PC-9 (cell line): Measurements from ENCODE around the gene SCP2. TPM values are rescaled to one million over a fixed set of nuclear protein-coding genes. Genes with fewer than 3 reads are reported as not detected.

Experiments
- BruUV-seq: library from RNA; stranded (reverse); fragments of 400-500 nt; replicated peaks from 2 replicates; lab custom pipeline; 2021; lab: Mats Ljungman, UMichigan
- CTCF ChIA-PET: fragments of 300-600 bp; sonication (Branson Sonifier 250); formaldehyde crosslinking; loops from one replicate; lab custom pipeline; 2022; ENCODE audit warnings: antibody characterized with exemption; lab: Charles Lee
- POLR2A ChIA-PET: fragments of 300-600 bp; sonication (Branson Sonifier 250); formaldehyde crosslinking; loops from one replicate; lab custom pipeline; 2022; ENCODE audit warnings: antibody characterized with exemption; ENCODE audit not compliant: unreplicated experiment; lab: Charles Lee
- DNase-seq, 2 experiments: peaks; one replicate each; pipeline versions ENCODE4 v3.0.0 to v3.0.0-alpha.2; 2015 to 2022; ENCODE audit warnings: mixed read lengths in 1 of 2
- H2AFZ ChIP-seq: fragments of 200-600 bp; sonication (generic); 2 replicates; pipeline ENCODE4 v1.8.1; 2017; ENCODE audit warnings: antibody characterized with exemption
- H3F3A ChIP-seq: fragments of 200-600 bp; sonication (generic); 2 replicates; pipeline ENCODE4 v1.8.1; 2017; ENCODE audit warnings: antibody characterized with exemption, mild to moderate bottlenecking, low read depth; ENCODE audit not compliant: insufficient read depth
- H3K27ac ChIP-seq: fragments of 200-600 bp; sonication (generic); 2 replicates; pipeline ENCODE4 v1.6.1; 2016; ENCODE audit warnings: mixed run types
- H3K27me3 ChIP-seq: fragments of 200-600 bp; sonication (generic); 2 replicates; pipeline ENCODE4 v1.6.1; 2016; ENCODE audit warnings: low read depth, mixed run types; ENCODE audit not compliant: insufficient read depth
- H3K36me3 ChIP-seq: fragments of 200-600 bp; sonication (generic); 2 replicates; pipeline ENCODE4 v1.6.1; 2016; ENCODE audit warnings: low read depth, mixed run types
- H3K4me1 ChIP-seq: fragments of 200-600 bp; sonication (generic); replicated peaks from 2 replicates; pipeline ENCODE4 v1.6.1; 2016; ENCODE audit warnings: mixed run types; ENCODE audit not compliant: insufficient read depth
- H3K4me2 ChIP-seq: fragments of 200-600 bp; sonication (generic); 2 replicates; pipeline ENCODE4 v1.6.1; 2017; ENCODE audit warnings: mixed run types
- H3K4me3 ChIP-seq: fragments of 200-600 bp; sonication (generic); 2 replicates; pipeline ENCODE4 v1.6.1; 2016; ENCODE audit warnings: mixed run types
- H3K79me2 ChIP-seq: fragments of 200-600 bp; sonication (generic); 2 replicates; pipeline ENCODE4 v1.6.1; 2017; ENCODE audit warnings: low read depth, mixed run types
- H3K9me2 ChIP-seq: fragments of 200-600 bp; sonication (generic); 2 replicates; pipeline ENCODE4 v1.8.1; 2017; ENCODE audit warnings: mild to moderate bottlenecking; ENCODE audit not compliant: insufficient read depth
- H3K9me3 ChIP-seq: fragments of 200-600 bp; sonication (generic); 2 replicates; pipeline ENCODE4 v1.8.1; 2016; ENCODE audit warnings: low read depth; ENCODE audit not compliant: insufficient read depth
- H4K20me1 ChIP-seq: fragments of 200-600 bp; sonication (generic); 2 replicates; pipeline ENCODE4 v1.8.1; 2017; ENCODE audit not compliant: insufficient read depth
- EZH2 ChIP-seq: fragments of 200-600 bp; sonication (generic); IDR thresholded peaks from 2 replicates; pipeline ENCODE4 v1.8.0; 2017; ENCODE audit warnings: antibody characterized with exemption, low read depth
- intact Hi-C: fragments of 100-400 bp; cut with micrococcal nuclease; formaldehyde crosslinking; loops from one replicate; pipeline ENCODE4 v1.10.0; 2022; ENCODE audit not compliant: unreplicated experiment
- total RNA-seq: library from RNA; stranded (reverse); gene quantifications from 2 replicates; pipeline ENCODE4 v1.2.3, GENCODE V29; 2021
- TF ChIP-seq, protein P1 (sequence below): fragments of 200-600 bp; sonication (generic); conservative IDR thresholded peaks from 2 replicates; pipeline ENCODE4 v1.6.1; 2017; ENCODE audit warnings: mixed run types, antibody characterized with exemption, mild to moderate bottlenecking, moderate library complexity

The SCP2 gene
- total RNA-seq, 1 experiment from 2014 or later, result 87.8 TPM

GRCh38 chr1:53069265-53069662 lies 142.2 kb downstream of the SCP2 start:
- DNase-seq, result no peak
- Histone ChIP-seq H3K4me2 (no peak overlapping the region), H4K20me1 (no peaks in the 10 kb centered on the region), H3K27me3 (no peaks in the 10 kb centered on the region), H3K9me2 (no peaks in the 10 kb centered on the region), H3K4me1 (no peaks in the 10 kb centered on the region), H3K27ac (no peak overlapping the region), H3K79me2 (no peaks in the 10 kb centered on the region), H3K4me3 (no peak overlapping the region), H3K36me3 (no peaks in the 10 kb centered on the region), H2AFZ (no peak overlapping the region), H3F3A (no peaks in the 10 kb centered on the region), H3K9me3 (no peaks in the 10 kb centered on the region)
- ChIA-PET CTCF (no interaction called here), POLR2A (interaction anchor here (0.5 kb wide), 1 partner anchor 16 kb away, joined by 3 read pairs; no protein-coding TSS in a partner anchor)
- TF ChIP-seq, protein P1, sequence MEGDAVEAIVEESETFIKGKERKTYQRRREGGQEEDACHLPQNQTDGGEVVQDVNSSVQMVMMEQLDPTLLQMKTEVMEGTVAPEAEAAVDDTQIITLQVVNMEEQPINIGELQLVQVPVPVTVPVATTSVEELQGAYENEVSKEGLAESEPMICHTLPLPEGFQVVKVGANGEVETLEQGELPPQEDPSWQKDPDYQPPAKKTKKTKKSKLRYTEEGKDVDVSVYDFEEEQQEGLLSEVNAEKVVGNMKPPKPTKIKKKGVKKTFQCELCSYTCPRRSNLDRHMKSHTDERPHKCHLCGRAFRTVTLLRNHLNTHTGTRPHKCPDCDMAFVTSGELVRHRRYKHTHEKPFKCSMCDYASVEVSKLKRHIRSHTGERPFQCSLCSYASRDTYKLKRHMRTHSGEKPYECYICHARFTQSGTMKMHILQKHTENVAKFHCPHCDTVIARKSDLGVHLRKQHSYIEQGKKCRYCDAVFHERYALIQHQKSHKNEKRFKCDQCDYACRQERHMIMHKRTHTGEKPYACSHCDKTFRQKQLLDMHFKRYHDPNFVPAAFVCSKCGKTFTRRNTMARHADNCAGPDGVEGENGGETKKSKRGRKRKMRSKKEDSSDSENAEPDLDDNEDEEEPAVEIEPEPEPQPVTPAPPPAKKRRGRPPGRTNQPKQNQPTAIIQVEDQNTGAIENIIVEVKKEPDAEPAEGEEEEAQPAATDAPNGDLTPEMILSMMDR, result no peak
- TF ChIP-seq EZH2, result no peak
- no TSS peak for BruUV-seq
- intact Hi-C loops, result no loop called here

- BruUV-seq, result no TSS peak
- H3F3A ChIP-seq, result no peaks in the 10 kb centered on the region
These were observed 142.7 kb downstream of the SCP2 start for GRCh38 chr1:53069663-53070327.

DNA sequence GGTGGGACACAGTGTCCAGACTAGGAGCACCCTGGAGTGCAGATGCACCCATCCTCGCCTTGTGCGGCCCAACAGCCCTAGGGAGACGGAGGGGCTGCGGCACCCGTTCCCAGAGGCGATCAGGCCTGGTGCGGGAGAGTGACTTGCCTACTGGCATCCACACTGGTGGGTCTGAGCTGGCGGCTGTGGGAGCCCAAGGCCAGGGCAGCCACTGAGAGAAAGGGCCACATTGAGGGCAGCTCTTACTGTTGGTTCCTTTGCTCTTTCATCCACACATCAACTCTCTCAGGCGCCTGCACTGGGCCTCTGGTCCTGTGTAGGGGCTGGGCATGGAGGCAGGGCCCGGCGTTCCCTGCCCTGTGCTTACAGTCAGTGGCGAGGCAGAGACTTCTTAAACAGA lies 143.5 kb downstream of the SCP2 start:
- no peak overlapping the region for H3K27ac ChIP-seq
- intact Hi-C loops, result no loop called here
- no peak for TF ChIP-seq EZH2
- TF ChIP-seq, protein P1, result no peak
- H3K4me3 ChIP-seq, result no peak overlapping the region
- POLR2A ChIA-PET, result interaction anchor here (0.7 kb wide), 1 partner anchor 161 kb away, joined by 3 read pairs; no protein-coding TSS in a partner anchor
- no peaks in the 10 kb centered on the region for H3K9me2 ChIP-seq
- H3K4me1 ChIP-seq, result no peaks in the 10 kb centered on the region
- no peaks in the 10 kb centered on the region for H3F3A ChIP-seq
- H2AFZ ChIP-seq, result no peak overlapping the region
- H3K4me2 ChIP-seq, result no peak overlapping the region
- no peaks in the 10 kb centered on the region for H3K9me3 ChIP-seq
- H3K79me2 ChIP-seq, result no peaks in the 10 kb centered on the region
- CTCF ChIA-PET, result no interaction called here
- no peak for DNase-seq
- no peaks in the 10 kb centered on the region for H4K20me1 ChIP-seq
- no peaks in the 10 kb centered on the region for H3K27me3 ChIP-seq
- no peaks in the 10 kb centered on the region for H3K36me3 ChIP-seq
- BruUV-seq, result no TSS peak

More at GRCh38 chr1:53069663-53070327, 142.7 kb downstream of the SCP2 start:
- no peaks in the 10 kb centered on the region for H3K36me3 ChIP-seq
- no peaks in the 10 kb centered on the region for H3K27me3 ChIP-seq
- intact Hi-C loops, result no loop called here
- H4K20me1 ChIP-seq, result no peaks in the 10 kb centered on the region
- H3K27ac ChIP-seq, result no peak overlapping the region
- CTCF ChIA-PET, result no interaction called here
- no peak overlapping the region for H2AFZ ChIP-seq
- POLR2A ChIA-PET, result interaction anchor here (0.5 kb wide), 1 partner anchor 17 kb away, joined by 3 read pairs; no protein-coding TSS in a partner anchor
- no peaks in the 10 kb centered on the region for H3K9me2 ChIP-seq
- DNase-seq, result no peak
- no peak overlapping the region for H3K4me2 ChIP-seq
- no peaks in the 10 kb centered on the region for H3K79me2 ChIP-seq
- H3K4me1 ChIP-seq, result no peaks in the 10 kb centered on the region
- no peak overlapping the region for H3K4me3 ChIP-seq
- no peaks in the 10 kb centered on the region for H3K9me3 ChIP-seq
- no peak for TF ChIP-seq EZH2
- TF ChIP-seq, protein P1, result no peak
